ENCODE data around the gene XAB2. TPM values are rescaled to one million over a fixed set of nuclear protein-coding genes. Genes with fewer than 3 reads are reported as not detected.

The XAB2 gene
- total RNA-seq, 4 donors from 2014 or later = 27.8 to 123 (median 57.3) TPM

DNA sequence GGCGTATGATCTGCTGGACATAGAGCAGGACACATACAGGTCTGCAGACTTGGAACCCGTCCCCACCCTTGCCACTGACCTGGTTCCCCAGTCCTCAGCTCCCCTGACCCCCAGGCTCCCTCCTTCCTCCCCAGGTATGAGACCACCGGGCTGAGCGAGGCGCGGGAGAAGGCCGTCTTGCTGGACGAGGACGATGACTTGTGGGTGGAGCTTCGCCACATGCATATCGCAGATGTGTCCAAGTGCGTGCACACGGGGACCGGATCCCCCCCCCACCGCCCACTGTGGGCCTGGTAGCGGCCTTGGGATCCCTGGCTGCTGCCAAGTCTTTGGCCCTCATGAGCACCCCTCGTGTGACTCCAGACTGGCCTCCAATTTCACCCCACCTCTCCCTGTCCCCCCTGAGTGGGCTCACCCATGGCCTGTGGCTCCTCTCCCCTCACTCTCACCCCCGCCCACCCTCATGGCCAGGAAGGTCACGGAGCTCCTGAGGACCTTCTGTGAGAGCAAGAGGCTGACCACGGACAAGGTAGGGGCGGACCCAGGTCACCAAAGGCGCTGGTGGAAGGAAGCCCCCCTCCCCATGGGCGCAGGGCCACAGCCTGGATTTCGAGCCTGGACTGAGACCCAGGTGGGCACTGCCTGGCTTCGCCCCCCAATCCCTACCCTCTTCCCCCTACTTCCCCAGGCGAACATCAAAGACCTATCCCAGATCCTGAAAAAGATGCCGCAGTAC is 13.1 kb upstream of the XAB2 start:
- in situ Hi-C loops (cut with MboI; ENCODE audit: low pct_ligation_motif_present in 1 of 4, low pct_unique_long_range_greater_than_20kb in 1 of 4, low sequenced_read_pairs in 3 of 4) = no loop called here
- H3K4me1 ChIP-seq = peaks cover 0 to 5% (median 2%) of the 10 kb centered on the region in 4 donors

DNA sequence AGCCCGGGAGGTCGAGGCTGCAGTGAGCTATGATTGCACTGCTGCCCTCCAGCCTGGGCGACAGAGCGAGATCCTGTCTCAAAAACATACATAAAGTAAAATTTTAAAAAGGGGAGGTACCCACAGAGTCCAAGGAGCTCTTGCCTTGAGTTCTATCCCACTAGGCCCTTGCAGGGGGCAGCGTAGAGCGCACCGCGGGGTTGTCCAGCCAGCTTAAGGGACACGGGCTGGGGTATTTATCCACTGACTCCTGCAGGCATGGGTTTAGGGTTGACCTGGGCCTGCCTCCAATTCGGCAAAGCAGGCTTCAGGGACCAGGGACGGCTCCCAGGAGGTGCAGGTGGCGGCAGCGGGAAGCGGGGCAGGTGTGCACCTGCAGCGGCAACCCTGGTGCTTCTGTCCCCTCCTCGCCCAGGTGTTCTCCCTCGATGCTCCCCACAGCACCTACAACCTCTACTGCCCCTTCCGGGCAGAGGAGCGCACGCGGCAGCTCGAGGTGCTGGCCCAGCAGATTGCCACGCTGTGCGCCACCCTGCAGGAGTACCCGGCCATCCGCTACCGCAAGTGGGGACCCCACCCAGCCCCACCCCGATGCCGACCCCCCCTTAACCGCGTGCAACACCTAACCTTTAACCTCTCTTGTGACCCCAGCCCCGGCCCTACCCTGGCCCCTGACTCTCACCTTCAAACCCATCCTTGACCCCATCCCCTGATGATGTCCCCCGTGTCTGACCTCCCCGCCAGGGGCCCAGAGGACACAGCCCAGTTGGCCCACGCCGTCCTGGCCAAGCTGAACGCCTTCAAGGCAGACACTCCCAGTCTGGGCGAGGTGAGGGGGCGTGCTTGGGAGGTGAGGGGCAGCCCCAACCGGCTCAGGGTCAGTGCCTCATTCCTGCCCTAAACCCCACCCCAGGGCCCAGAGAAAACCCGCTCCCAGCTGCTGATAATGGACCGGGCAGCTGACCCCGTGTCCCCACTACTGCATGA is 12.2 kb upstream of the XAB2 start:
- Histone ChIP-seq H3K27ac (no peak overlapping the region), H3K4me3 (no peak overlapping the region), H3K27me3 (peaks cover 8% of the 10 kb centered on the region), H3K36me3 (no peaks in the 10 kb centered on the region), H3K4me1 (peaks cover 0 to 7% (median 4%) of the 10 kb centered on the region in 4 donors), H3K9me3 (no peaks in the 10 kb centered on the region)
- DNase-seq = no peak
- in situ Hi-C loops (cut with MboI; ENCODE audit: low pct_ligation_motif_present in 1 of 4, low pct_unique_long_range_greater_than_20kb in 1 of 4, low sequenced_read_pairs in 3 of 4) = no loop called here
- intact Hi-C loops (cut with DNase I; ENCODE audit: low total_unique reads) = no loop called here
- TF ChIP-seq POLR2AphosphoS5 (IDR thresholded peaks at IDR 0.05) (no peak), EP300 (IDR thresholded peaks at IDR 0.05; ENCODE audit: low read depth) (no peak), POLR2A (IDR thresholded peaks at IDR 0.05) (no peak)
- TF ChIP-seq, protein P1, sequence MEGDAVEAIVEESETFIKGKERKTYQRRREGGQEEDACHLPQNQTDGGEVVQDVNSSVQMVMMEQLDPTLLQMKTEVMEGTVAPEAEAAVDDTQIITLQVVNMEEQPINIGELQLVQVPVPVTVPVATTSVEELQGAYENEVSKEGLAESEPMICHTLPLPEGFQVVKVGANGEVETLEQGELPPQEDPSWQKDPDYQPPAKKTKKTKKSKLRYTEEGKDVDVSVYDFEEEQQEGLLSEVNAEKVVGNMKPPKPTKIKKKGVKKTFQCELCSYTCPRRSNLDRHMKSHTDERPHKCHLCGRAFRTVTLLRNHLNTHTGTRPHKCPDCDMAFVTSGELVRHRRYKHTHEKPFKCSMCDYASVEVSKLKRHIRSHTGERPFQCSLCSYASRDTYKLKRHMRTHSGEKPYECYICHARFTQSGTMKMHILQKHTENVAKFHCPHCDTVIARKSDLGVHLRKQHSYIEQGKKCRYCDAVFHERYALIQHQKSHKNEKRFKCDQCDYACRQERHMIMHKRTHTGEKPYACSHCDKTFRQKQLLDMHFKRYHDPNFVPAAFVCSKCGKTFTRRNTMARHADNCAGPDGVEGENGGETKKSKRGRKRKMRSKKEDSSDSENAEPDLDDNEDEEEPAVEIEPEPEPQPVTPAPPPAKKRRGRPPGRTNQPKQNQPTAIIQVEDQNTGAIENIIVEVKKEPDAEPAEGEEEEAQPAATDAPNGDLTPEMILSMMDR (IDR thresholded peaks at IDR 0.05) = no peak
- 89% methylated on average over 42 of the region's 43 CpGs; no CpG with 5 or more reads in 1 of the 2 donors for WGBS, 2 donors (ENCODE audit: low coverage in 1 of 2)

More for the DNA sequence above, 13.1 kb upstream of the XAB2 start:
- no peaks in the 10 kb centered on the region for H3K9me3 ChIP-seq
- TF ChIP-seq, protein P1 (IDR thresholded peaks at IDR 0.05) = no peak
- TF ChIP-seq EP300 (IDR thresholded peaks at IDR 0.05; ENCODE audit: low read depth) = no peak
- no peak for TF ChIP-seq POLR2AphosphoS5 (IDR thresholded peaks at IDR 0.05)
- no peaks in the 10 kb centered on the region for H3K36me3 ChIP-seq
- H3K27ac ChIP-seq = no peak overlapping the region
- peaks cover 3% of the 10 kb centered on the region for H3K27me3 ChIP-seq
- H3K4me3 ChIP-seq = no peak overlapping the region
- intact Hi-C loops (cut with DNase I; ENCODE audit: low total_unique reads) = no loop called here
- WGBS, 2 donors (ENCODE audit: low coverage in 1 of 2) = 91 to 93% methylated on average over 5 to 23 of the region's 27 CpGs
- DNase-seq = no peak

DNA sequence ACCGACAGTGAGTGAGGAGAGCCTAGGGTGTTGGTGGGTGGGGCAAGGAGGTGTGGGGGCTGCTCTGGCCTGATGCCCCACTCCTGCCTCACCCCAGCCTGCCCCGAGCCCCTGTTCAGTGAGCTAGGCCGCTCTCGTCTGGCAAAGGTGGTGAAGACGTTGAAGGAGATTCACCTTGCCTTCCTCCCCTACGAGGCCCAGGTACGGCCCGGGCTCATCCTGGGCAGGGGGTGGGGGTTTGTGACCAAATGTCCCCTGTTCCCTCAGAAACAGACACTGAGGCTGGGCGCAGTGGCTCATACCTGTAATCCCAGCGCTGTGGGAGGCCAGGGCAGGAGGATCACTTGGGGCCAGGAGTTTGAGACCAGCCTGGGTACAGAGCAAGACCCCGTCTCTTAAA is 11.5 kb upstream of the XAB2 start:
- no peak overlapping the region for H3K27ac ChIP-seq
- in situ Hi-C loops (cut with MboI; ENCODE audit: low pct_ligation_motif_present in 1 of 4, low pct_unique_long_range_greater_than_20kb in 1 of 4, low sequenced_read_pairs in 3 of 4) = no loop called here
- H3K9me3 ChIP-seq = no peaks in the 10 kb centered on the region
- DNase-seq = no peak
- H3K36me3 ChIP-seq = no peaks in the 10 kb centered on the region
- TF ChIP-seq EP300 (IDR thresholded peaks at IDR 0.05; ENCODE audit: low read depth) (no peak), POLR2A (IDR thresholded peaks at IDR 0.05) (no peak), POLR2AphosphoS5 (IDR thresholded peaks at IDR 0.05) (no peak)
- TF ChIP-seq, protein P1 (IDR thresholded peaks at IDR 0.05) = no peak
- peaks cover 10% of the 10 kb centered on the region for H3K27me3 ChIP-seq
- peaks cover 0 to 8% (median 5%) of the 10 kb centered on the region in 4 donors for H3K4me1 ChIP-seq
- no peak overlapping the region for H3K4me3 ChIP-seq
- intact Hi-C loops (cut with DNase I; ENCODE audit: low total_unique reads) = no loop called here
- WGBS, 2 donors (ENCODE audit: low coverage in 1 of 2) = 97 to 100% methylated on average over 1 to 11 of the region's 11 CpGs

DNA sequence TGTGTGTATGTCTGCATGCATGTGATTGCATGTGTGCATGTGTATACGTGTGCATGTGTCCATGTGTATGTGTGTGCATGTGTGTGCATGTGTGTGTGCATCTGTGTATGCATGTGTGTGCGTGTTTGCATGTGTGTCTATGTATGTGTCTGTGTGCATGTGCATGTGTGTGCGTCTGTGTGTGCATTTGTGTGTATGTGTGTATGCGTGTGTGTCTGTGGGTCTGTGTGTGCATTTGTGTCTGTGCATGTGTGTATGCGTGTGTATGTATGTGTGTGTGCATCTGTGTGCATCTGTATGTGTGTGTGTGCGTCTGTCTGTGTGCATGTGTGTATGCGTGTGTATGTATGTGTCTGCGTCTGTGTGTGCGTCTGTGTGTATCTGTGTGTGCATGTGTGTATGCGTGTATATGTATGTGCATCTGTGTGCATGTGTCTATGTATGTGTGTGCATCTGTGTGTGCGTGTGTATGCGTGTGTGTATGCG is 10.6 kb upstream of the XAB2 start:
- H3K4me1 ChIP-seq = peaks cover 0 to 8% (median 5%) of the 10 kb centered on the region in 4 donors
- TF ChIP-seq EP300 (IDR thresholded peaks at IDR 0.05; ENCODE audit: low read depth) = no peak
- TF ChIP-seq, protein P1 (IDR thresholded peaks at IDR 0.05) = no peak
- TF ChIP-seq POLR2A (IDR thresholded peaks at IDR 0.05) = no peak
- no peak for TF ChIP-seq POLR2AphosphoS5 (IDR thresholded peaks at IDR 0.05)
- intact Hi-C loops (cut with DNase I; ENCODE audit: low total_unique reads) (no loop called here), in situ Hi-C loops (cut with MboI; ENCODE audit: low pct_ligation_motif_present in 1 of 4, low pct_unique_long_range_greater_than_20kb in 1 of 4, low sequenced_read_pairs in 3 of 4) (no loop called here)
- H3K27ac ChIP-seq = no peak overlapping the region
- no peak overlapping the region for H3K4me3 ChIP-seq
- H3K36me3 ChIP-seq = no peaks in the 10 kb centered on the region
- no peak for DNase-seq
- H3K27me3 ChIP-seq = peaks cover 11% of the 10 kb centered on the region
- 98 to 100% methylated on average over 8 to 13 of the region's 13 CpGs for WGBS, 2 donors (ENCODE audit: low coverage in 1 of 2)
- H3K9me3 ChIP-seq = no peaks in the 10 kb centered on the region

Data from transverse colon (tissue), 4 donors.